Heart right ventricle (tissue), 16 donors: ENCODE measurements around the gene CCL5. TPM values are rescaled to one million over a fixed set of nuclear protein-coding genes. Genes with fewer than 3 reads are reported as not detected.

Experiments used
- ATAC-seq, 8 donors: fragments of 200-7000 bp; cut with Tn5 transposase; one replicate each; pipeline ENCODE4 v1.9.1; 2020; ENCODE audit warnings: mild to moderate bottlenecking in 8 of 8, moderate library complexity in 8 of 8, moderate number of reproducible peaks in 1 of 8
- DNase-seq, 2 donors: peaks; one replicate each; pipeline ENCODE4 v3.0.0-alpha.2; 2020
- H3K27ac ChIP-seq, 10 donors: fragments of 200-600 bp; sonication (generic) in 2 of 10; one replicate each; pipeline versions ENCODE4 v1.5.0 to v1.8.0; 2020 to 2022; ENCODE audit warnings: mild to moderate bottlenecking in 3 of 10
- H3K27me3 ChIP-seq, 7 donors: fragments of 200-600 bp; one replicate each; pipeline ENCODE4 v1.8.0; 2021 to 2022; ENCODE audit warnings: mild to moderate bottlenecking in 2 of 7
- H3K36me3 ChIP-seq, 9 donors: fragments of 200-600 bp; sonication (generic) in 1 of 9; one replicate each; pipeline versions ENCODE4 v1.5.0 to v1.8.0; 2020 to 2022; ENCODE audit warnings: mild to moderate bottlenecking in 2 of 9
- H3K4me1 ChIP-seq, 9 donors: fragments of 200-600 bp; sonication (generic) in 1 of 9; one replicate each; pipeline versions ENCODE4 v1.5.0 to v1.8.0; 2020 to 2022; ENCODE audit warnings: mild to moderate bottlenecking in 4 of 9
- H3K4me3 ChIP-seq, 10 donors: fragments of 200-600 bp; sonication (generic) in 2 of 10; one replicate each; pipeline versions ENCODE4 v1.5.0 to v1.8.0; 2020 to 2022; ENCODE audit warnings: mild to moderate bottlenecking in 7 of 10, moderate library complexity in 2 of 10
- H3K9me3 ChIP-seq, 11 donors: fragments of 200-600 bp in 10 of 11; sonication (generic) in 2 of 11; one replicate each; pipeline versions ENCODE4 v1.5.0 to v1.8.0; 2013 to 2022; ENCODE audit warnings: mild to moderate bottlenecking in 2 of 11, control low read depth in 1 of 11, moderate library complexity in 1 of 11
- WGBS, 2 donors: extraction: QIAGEN DNeasy Blood & Tissue Kit; methylation state at CpG; one replicate each; pipeline ENCODE4 v1.1.7; 2013; ENCODE audit warnings: inconsistent platforms in 1 of 2; 5-methylcytosine and 5-hydroxymethylcytosine counted together
- intact Hi-C, 10 donors: fragments of 100-400 bp; cut with DNase I; formaldehyde crosslinking; loops; one replicate each; pipeline versions ENCODE4 v1.11.1 to v1.14.2; 2022
- polyA plus RNA-seq, 2 donors: library from polyadenylated mRNA; stranded (reverse); fragments of 200-250 nt; gene quantifications; one replicate each; pipeline ENCODE4 v1.2.3, GENCODE V29; 2013
- total RNA-seq, 10 donors: library from RNA; stranded (reverse); fragmentation: NEBNext Ultra II Directional in 3 of 10; extraction: Animal tissue kit (Norgen Biotek cat#: 25700) in 3 of 10; gene quantifications; one replicate each; pipeline versions ENCODE4 v1.2.1 to v1.2.4, GENCODE V29; 2021 to 2023
- TF ChIP-seq, protein P1 (sequence below), 9 donors: fragments of 200-600 bp; sonication (generic) in 2 of 9; IDR thresholded peaks; one replicate each; pipeline versions ENCODE4 v1.5.0 to v1.8.0; 2021 to 2022; ENCODE audit warnings: antibody characterized with exemption in 9 of 9, mild to moderate bottlenecking in 5 of 9, moderate library complexity in 1 of 9
- donor health status: Arrhythmogenic right ventricular cardiomyopathy.
- donor health status: ischemic (EF 13 %, LVEDD 7.1; RV severe dilation, severe dysfunction).
- donor health status: healthy with polysubstance abuse.
- donor health status: DM: no; HTN: yes; CAD: no.
- donor health status: DM: no; HTN: no; CAD: no.
- donor health status: ischemic (EF 25% LVEDD 6.9; RV normal size, moderate dysfunction).
- donor health status: ischemic (EF 25% LVEDD 5.7; RV mildly dilated, moderate dysfunction).
- donor health status: healthy.
- donor health status: DM: yes; HTN: yes; CAD: no.
- donor health status: Ischemic cardiomyopathy.
- donor health status: ischemic (EF 35%, LVEDD 5.7; RV mildly dilated, moderate dysfunction).
- donor health status: nonischemic (EF 11% LVEDD 7.7; RV severe dilation, severe dysfunction).
- donor health status: DM: yes; HTN: yes; CAD: no.
- donor health status: PGD.
- donor health status: ischemic (EF 29% LVEDD 5.4; RV normal size, mild dysfunction).
- donor health status: nonischemic (EF 23%, LVEDD 6.1; RV moderate dilation, normal function).

Gene CCL5
- total and polyA plus RNA-seq, 12 donors, result 0.47 to 29.8 (median 1.4) TPM

DNA sequence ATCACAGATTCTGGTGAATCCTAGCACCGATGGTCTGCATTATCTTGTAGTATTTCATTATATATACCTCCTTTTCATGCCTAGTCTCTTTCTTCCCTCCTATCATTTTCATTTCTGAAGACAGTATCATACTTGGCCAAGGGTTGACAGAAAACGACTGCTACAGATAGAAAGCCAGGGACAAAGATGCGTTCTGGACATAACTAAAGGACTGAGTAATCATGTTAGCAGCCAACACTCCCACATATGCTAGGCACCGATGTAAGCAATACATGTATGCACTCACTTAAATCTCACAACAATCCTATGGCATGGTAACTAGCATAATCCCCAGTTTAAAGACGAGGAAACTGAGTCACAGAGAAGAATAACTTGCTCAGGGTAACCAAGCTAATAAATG, 27.5 kb upstream of the CCL5 start:
- no peaks in the 10 kb centered on the region for H3K4me1 ChIP-seq
- ATAC-seq (no peak), DNase-seq (no peak)
- H3K9me3 ChIP-seq, result no peaks in the 10 kb centered on the region
- TF ChIP-seq, protein P1, sequence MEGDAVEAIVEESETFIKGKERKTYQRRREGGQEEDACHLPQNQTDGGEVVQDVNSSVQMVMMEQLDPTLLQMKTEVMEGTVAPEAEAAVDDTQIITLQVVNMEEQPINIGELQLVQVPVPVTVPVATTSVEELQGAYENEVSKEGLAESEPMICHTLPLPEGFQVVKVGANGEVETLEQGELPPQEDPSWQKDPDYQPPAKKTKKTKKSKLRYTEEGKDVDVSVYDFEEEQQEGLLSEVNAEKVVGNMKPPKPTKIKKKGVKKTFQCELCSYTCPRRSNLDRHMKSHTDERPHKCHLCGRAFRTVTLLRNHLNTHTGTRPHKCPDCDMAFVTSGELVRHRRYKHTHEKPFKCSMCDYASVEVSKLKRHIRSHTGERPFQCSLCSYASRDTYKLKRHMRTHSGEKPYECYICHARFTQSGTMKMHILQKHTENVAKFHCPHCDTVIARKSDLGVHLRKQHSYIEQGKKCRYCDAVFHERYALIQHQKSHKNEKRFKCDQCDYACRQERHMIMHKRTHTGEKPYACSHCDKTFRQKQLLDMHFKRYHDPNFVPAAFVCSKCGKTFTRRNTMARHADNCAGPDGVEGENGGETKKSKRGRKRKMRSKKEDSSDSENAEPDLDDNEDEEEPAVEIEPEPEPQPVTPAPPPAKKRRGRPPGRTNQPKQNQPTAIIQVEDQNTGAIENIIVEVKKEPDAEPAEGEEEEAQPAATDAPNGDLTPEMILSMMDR (IDR thresholded peaks at IDR 0.05), result no peak
- H3K27ac ChIP-seq, result no peak overlapping the region
- H3K36me3 ChIP-seq, result no peaks in the 10 kb centered on the region
- no peak overlapping the region for H3K4me3 ChIP-seq
- H3K27me3 ChIP-seq, result peaks cover 0 to 11% (median 0%) of the 10 kb centered on the region in 7 donors
- intact Hi-C loops, result no loop called here
- WGBS, 2 donors, result 59 to 64% methylated on average over 5 of the region's 5 CpGs

DNA sequence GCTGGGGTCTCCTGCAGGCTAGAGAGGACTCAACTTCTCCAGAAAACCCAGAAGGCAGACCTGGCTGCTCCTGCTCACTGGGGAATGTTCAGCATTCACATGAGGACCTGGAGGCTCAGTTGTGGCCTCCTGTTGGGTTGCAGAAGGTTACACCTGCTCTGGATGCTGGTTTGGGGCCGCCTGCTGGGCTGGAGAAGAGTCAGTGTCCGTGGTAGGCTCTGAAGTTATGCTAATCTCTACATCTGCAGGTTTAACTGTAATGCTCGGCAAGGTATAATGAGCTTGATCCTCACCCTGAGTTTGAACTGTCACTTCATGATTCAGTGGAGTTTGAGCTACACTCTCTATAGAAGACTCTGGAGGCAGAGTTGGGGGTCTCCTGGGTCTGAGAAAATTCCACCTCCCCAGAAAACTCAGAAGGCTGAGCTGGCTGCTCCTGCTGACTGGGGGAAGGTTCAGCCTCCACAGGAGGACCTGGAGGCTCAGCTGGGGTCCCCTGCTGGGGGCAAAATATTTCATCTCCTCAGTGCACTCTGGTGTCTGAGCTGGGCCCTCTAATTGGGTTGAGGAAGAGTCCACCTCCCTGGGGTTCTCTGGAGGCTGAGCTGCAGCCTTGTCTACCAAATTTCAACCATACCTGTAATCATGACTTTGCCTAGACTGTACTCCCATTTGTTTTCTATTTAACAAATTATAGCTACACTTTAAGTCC, 26.9 kb upstream of the CCL5 start:
- no peak for ATAC-seq
- TF ChIP-seq, protein P1 (IDR thresholded peaks at IDR 0.05), result no peak
- 64 to 79% methylated on average over 3 of the region's 3 CpGs for WGBS, 2 donors

DNA sequence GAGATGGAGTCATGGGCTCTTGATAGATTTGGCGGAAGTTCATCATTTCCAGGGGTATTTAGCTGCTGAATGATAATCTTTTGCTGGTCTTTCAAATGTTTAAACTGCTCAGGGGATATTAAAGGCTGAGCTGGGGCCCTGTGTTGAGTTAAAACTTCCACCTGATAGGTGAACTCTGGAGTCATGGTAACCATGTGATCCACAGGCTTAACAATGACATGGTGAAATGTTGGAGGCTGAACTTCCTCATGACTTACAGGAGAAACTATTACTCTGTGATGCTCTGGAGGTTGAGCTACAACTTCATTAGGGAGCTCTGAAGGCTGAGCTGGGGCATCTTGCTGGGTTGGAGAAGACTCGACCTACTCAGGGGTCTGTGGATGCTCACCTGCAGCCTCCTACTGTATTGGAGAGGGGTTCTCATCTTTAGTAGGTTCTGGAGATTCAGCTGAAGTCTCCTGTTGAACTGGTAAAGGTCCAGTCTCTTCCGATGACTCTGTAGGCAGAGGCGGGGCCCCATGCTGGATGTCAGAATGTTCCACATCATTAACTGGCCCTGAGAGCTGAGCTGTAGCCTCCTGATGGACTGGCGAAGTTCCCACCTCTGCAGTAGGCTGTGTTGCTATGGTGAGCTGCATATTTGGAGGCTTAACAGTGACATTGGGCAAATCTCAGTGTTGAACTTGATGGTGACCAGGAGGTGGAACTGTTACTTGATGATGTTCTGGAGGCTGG, 26.2 kb upstream of the CCL5 start:
- ATAC-seq (no peak), DNase-seq (no peak)
- H3K27ac ChIP-seq, result no peak overlapping the region
- 91 to 96% methylated on average over 5 of the region's 5 CpGs for WGBS, 2 donors
- no peaks in the 10 kb centered on the region for H3K4me1 ChIP-seq
- H3K36me3 ChIP-seq, result no peaks in the 10 kb centered on the region
- no peak overlapping the region for H3K4me3 ChIP-seq
- intact Hi-C loops, result no loop called here
- H3K9me3 ChIP-seq, result no peaks in the 10 kb centered on the region
- TF ChIP-seq, protein P1 (IDR thresholded peaks at IDR 0.05), result no peak
- H3K27me3 ChIP-seq, result peaks cover 0 to 11% (median 0%) of the 10 kb centered on the region in 7 donors

More for the DNA sequence above, 26.9 kb upstream of the CCL5 start:
- Histone ChIP-seq H3K4me1 (no peaks in the 10 kb centered on the region), H3K27me3 (peaks cover 0 to 11% (median 0%) of the 10 kb centered on the region in 7 donors), H3K36me3 (no peaks in the 10 kb centered on the region), H3K4me3 (no peak overlapping the region), H3K9me3 (no peaks in the 10 kb centered on the region), H3K27ac (no peak overlapping the region)
- no peak for DNase-seq
- intact Hi-C loops, result no loop called here

DNA sequence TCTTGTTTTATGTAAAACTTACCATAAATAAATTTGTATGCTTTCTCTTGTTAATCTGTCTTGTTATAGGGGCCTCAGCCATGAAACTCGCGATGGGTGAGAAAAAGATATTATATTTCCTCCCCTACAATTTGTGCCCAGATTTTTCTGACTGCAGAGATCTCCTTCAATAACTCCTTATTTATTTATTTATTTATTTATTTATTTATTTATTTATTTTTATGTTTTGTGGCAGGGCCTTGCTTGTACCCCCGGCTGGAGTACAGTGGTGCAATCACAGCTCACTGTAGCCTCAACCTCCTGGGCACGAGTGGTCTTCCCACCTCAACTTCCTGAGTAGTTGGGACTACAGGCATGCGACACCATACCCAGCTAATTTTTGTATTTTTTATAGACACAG, 23.3 kb upstream of the CCL5 start:
- ATAC-seq (no peak), DNase-seq (no peak)
- Histone ChIP-seq H3K27me3 (peaks cover 0 to 11% (median 0%) of the 10 kb centered on the region in 7 donors), H3K9me3 (no peaks in the 10 kb centered on the region), H3K27ac (no peak overlapping the region), H3K4me3 (no peak overlapping the region), H3K4me1 (peaks cover 0 to 25% (median 0%) of the 10 kb centered on the region in 9 donors), H3K36me3 (no peaks in the 10 kb centered on the region)
- TF ChIP-seq, protein P1 (IDR thresholded peaks at IDR 0.05), result no peak
- intact Hi-C loops, result no loop called here
- 94 to 97% methylated on average over 5 of the region's 5 CpGs for WGBS, 2 donors
